Measurements from ENCODE around the gene APOLD1.
A peak's percentile ranks its signal among the peaks of the same experiment; 100 is the strongest.
"Not testable (repeated sequence)": the region's sequence is repeated elsewhere in the genome, so short reads cannot be mapped to it uniquely, and the experiment has no call there.

The APOLD1 gene

GRCh38 chr12:12837813-12838153, 52.3 kb downstream of the APOLD1 start:
- DNase-seq (ENCODE audit: low read depth, low spot score) = no peak
- in situ Hi-C loops (cut with HindIII; ENCODE audit: low sequenced_read_pairs) = no loop called here
- H3K4me3 ChIP-seq (ENCODE audit: low read depth, low read length) = no peak overlapping the region
- TF ChIP-seq CTCF (IDR thresholded peaks at IDR 0.05; ENCODE audit: low read depth, low read length) = no peak

- DNase-seq (ENCODE audit: low read depth, low spot score) = no peak
- in situ Hi-C loops (cut with HindIII; ENCODE audit: low sequenced_read_pairs) = no loop called here
- no peak for TF ChIP-seq CTCF (IDR thresholded peaks at IDR 0.05; ENCODE audit: low read depth, low read length)
- H3K4me3 ChIP-seq (ENCODE audit: low read depth, low read length) = no peak overlapping the region
Observed at GRCh38 chr12:12839003-12839395, 53.5 kb downstream of the APOLD1 start.

DNA sequence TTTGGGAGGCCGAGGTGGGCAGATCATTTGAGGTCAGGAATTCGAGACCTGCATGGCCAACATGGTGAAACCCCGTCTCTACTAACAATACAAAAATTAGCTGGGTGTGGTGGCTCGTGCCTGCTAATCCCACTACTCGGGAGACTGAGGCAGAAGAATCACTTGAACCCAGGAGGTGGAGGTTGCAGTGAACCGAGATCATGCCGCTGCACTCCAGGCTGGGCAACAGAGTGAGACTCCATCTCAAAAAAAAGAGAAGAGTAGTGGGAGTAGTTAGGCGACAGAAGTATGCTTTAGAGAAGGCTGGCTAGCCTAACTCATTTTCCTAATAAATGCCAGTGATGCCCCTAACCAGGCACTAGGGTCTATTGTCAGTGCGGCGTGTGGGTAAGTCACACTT, 54.0 kb downstream of the APOLD1 start:
- H3K4me3 ChIP-seq (ENCODE audit: low read depth, low read length); DNase-seq (ENCODE audit: low read depth, low spot score); in situ Hi-C loops (cut with HindIII; ENCODE audit: low sequenced_read_pairs): not testable (repeated sequence)

DNA sequence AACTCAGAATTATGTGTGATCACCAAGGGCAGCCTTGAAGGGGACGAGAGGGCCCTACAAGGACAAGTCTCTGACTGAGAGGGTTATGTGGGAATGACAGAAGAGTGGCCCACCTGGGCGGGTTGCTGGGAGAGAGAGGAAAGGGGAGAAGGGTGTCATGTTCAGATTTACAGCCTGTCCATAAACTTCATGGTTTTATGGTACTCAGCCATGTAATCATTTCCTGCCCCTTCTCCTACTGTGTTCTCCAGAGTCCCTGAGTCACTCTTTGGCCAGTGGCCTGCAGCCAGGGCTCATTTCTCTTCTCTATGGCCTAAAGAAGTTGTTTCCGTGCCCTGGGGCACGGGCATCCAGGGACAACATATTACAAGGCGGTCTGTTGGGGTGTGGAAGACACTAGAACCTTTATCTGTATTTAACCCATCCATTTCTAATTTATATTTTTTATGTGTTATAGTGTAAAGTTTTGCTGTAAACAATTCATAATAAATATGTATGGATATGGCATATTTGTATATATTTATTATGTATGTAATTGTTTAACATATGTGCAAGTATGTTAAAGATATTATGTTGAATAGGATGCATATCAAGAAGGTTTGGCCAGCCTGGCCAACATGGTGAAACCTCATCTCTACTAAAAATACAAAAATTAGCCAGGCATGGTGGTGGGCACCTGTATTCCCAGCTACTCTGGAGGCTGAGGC, 54.6 kb downstream of the APOLD1 start:
- TF ChIP-seq CTCF (IDR thresholded peaks at IDR 0.05; ENCODE audit: low read depth, low read length) = no peak
- peak; percentile 87 for DNase-seq (ENCODE audit: low read depth, low spot score)
- H3K4me3 ChIP-seq (ENCODE audit: low read depth, low read length) = no peak overlapping the region
- in situ Hi-C loops (cut with HindIII; ENCODE audit: low sequenced_read_pairs) = no loop called here

- no peak for TF ChIP-seq CTCF (IDR thresholded peaks at IDR 0.05; ENCODE audit: low read depth, low read length)
- H3K4me3 ChIP-seq (ENCODE audit: low read depth, low read length) = no peak overlapping the region
- no peak for DNase-seq (ENCODE audit: low read depth, low spot score)
- in situ Hi-C loops (cut with HindIII; ENCODE audit: low sequenced_read_pairs) = no loop called here
Observed at GRCh38 chr12:12840580-12840899, 55.1 kb downstream of the APOLD1 start.
